ENCODE measurements around the gene CTNND2.

Gene CTNND2

DNA sequence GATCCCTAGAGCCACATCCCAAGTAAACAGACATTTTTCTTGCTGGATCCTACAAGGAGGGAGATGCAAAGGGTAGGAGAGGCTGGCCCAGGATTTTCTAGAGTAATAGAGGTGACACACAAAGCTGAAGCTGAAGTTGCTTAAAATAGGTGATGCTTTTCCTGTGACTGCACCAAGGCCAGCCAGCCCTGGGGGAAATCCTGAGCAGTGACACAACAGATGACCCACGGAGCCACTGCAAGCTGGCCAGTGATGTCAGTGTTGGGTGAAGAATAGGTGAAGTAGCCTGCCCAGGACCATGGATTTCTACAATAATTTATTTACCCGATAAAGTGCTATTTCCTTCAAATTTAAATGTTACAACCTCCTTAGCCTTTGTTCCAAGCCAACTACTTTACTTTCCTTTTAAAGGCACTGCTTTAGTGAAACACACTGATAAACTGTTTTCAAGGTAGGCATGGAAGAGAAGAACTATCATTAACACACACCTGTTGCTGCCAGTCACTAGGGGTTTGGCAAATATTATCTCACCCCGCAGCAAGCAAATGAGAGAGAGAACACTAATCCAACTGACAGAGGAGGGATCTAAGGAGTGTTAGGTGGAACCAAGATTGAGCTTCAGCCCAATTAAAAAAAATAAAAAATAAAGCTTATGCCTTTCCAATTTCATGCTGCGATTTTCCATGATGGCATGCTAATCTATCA is 123.5 kb downstream of the CTNND2 start:
- DNase-seq (ENCODE audit: low read depth in 3 of 3): no peak

DNA sequence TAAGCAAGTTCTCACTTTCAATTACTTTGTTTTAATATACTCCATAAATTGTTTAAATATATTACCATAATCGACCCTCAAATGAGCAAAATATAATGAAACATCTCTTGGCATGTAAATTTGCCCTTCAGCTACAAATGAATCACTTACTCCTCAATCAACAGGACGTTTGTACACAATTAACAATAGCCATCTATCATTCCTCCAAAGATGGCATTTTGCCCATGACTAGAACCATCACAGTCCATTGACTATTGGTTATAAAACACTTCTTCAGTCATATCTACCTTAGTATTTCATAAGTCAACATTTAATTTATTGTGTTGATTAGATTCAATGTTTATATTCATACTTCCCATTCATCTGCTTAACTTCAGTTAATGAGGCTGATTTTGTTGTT is 127.2 kb downstream of the CTNND2 start:
- no peak for DNase-seq (ENCODE audit: low read depth in 3 of 3)

DNA sequence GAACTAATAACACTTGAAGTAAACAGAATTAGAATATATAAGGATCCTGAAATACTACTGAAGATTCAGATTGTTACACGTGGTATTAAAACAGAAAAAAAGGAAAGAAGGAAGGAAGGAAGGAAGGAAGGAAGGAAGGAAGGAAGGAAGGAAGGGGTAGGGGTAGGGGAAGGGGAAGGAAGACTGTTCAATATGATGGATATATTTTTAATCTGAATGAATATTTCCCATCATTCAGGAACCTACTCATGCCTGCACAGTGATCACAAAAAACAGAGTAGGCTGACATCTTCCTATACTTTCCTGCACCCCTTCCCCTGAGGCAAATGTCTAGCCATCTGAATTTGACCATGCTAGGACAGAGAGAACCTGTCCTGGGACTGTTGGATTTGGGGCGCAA is 133.9 kb downstream of the CTNND2 start:
- DNase-seq (ENCODE audit: low read depth in 3 of 3): no peak

DNA sequence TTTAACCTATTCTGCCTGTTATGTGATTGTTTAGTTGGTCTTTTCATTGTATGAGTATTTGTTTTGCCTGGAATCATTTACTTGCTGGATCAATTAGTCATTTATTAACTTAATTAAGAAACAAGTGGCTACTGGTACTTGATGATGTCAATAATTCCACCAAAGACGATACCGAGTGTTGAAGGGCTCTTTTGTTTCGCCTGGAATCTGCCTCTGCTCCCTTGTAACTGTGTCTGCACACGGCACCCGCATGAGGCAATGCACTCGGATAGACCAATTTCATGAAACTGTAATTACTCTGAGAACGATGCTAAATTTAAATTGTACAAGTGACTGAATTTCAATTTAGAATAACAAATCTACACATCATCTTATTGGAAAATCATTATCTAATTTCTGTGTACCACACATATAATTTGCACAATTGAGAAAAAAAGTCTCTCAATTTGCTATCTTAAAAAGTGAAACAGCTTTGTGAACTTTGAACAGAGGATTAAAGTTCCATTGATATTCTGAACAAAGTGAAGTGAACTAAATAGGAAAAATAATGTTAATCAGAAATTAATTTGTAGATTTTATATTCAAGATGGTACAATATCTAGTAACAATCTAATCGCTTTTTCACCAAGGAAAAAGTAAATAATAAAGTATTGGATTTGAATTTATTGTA is 143.2 kb downstream of the CTNND2 start:
- no peak for DNase-seq (ENCODE audit: low read depth in 3 of 3)

DNA sequence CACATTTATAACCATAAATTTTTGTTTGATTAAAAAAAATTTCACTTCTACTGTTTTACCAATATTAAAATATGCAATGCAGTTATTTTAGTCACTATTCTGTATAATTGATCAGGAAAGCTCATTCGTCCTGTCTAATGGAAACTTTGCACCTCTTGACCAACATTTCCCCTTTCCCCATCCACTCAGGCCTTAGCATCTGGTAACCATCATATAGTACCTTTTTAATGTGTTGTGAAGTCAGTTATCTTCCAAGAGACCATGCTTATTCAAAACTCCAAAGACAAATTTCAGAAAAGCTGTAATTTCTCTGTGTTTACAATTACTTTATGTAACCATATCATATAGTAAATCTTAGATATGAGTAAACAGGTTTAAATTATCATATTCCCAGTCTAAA is 145.9 kb downstream of the CTNND2 start:
- no peak for DNase-seq (ENCODE audit: low read depth in 3 of 3)

DNA sequence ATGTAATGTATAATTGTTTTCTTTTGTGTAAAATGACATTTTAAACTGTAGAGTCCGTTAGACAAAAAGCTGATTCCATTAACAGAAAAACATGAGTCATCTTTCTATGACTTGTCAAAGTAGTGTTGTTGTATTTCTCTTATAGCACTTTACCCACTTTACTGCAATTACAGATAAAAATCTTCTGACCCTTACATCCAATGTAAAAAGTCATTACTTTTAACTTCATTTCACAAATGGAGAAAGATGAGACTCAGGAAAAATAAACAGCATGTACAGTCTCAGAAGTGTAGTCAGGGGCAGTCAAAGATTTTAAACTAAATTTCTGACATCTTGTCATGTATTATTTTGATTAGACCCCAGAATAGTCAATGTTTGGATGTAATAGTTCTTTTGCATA is 146.6 kb downstream of the CTNND2 start:
- no peak for DNase-seq (ENCODE audit: low read depth in 3 of 3)

DNA sequence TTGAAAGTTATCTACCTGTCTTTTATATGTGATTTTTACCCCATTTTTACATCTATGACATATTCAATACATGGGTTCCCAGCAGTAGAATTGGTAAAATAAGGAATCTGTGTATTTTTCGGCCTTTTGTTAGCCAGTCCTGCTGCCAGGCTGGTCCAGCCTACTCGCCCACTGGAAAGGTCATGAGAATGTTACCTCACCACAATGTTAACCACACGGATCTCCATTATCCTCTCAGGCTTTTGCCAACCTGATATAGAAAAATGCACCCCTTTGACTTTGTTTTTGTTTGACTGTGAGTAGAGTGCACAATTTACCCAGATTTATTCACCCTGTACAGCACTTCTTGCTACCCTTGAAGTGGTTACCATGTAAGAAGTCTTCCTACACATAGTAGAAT is 167.2 kb downstream of the CTNND2 start:
- DNase-seq (ENCODE audit: low read depth in 3 of 3): no peak

DNA sequence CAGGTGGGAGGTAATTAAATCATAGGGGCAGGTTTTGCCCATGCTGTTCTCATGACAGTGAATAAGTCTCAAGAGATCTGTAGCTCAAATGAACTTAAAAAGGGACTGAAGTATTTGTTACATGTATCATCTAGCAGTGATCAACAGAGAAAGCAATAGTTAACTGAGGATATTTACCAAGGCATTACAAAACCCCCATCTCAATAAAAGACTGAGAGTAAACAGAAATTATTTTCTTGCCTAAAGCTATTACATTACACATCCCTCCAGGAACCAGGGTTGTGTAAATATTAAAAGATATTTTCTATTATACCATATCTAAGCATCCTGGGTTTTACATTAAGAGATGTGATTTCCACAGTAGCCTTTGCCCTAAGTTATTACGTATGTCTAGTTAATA is 169.9 kb downstream of the CTNND2 start:
- no peak for DNase-seq (ENCODE audit: low read depth in 3 of 3)

DNA sequence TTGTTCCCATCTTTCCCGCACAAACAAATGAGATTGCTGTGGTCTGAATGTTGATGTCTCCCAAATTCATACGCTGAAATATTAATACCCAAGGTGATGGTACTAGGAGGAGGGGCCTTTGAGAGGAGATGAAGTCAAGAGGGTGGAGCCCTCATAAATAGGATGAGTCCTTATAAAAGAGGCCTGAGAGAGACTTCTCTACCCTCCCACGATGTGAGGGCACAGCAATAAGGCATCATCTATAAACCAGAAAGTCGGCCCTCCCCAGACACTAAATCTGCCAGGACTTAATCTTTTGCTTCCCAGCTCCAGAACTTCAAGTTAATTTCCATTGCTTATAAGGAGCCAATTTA is 170.4 kb downstream of the CTNND2 start:
- no peak for DNase-seq (ENCODE audit: low read depth in 3 of 3)

DNA sequence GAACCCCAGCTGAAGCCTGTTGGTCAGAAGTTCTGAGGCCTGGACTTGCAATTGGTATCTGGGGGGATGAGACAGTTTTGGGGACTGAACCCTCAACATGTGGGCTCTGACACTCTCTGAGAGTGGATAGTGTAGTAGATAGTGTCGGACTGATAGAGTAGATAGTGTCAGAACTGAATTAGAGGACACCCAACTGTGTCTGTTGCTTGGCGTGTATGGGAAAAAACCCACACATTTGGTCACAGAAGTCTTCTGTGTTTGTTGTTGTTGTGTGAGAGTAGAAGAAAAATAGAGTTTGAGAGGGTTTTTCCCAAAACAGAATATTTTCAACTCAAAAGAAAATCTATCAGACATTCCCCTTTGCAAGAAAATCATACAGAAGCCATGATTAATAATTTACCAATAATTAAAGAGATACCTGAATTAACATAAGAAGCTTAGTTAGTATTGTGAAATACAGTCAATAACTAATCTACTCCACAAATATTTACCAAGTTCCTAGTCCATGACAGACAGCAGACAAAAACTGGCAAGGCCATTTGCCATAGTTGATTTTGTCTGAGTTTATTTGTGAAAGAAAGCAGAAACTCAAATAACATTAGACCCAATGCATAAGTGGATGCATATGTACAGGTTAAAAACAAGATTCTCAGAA is 170.9 kb downstream of the CTNND2 start:
- DNase-seq (ENCODE audit: low read depth in 3 of 3): no peak

DNA sequence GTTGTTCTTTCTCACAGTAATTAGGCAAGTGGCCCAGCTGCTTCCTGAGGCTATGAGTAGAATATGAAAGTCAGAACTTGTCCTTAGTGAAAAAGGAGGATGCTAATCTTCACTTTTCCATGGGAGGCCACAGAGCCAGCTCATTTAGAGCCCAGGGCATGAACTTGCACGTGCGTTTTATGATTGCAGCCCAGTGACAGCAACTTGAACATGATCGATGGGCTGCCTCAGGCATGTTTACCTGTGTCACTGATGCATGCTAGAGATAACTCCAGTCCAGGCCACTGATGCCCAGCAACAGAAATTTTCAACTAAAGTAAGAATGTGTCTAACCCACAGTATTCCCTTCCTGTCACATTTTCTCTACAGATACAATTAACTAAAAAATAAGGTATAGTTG is 179.3 kb downstream of the CTNND2 start:
- no peak for DNase-seq (ENCODE audit: low read depth in 3 of 3)

DNA sequence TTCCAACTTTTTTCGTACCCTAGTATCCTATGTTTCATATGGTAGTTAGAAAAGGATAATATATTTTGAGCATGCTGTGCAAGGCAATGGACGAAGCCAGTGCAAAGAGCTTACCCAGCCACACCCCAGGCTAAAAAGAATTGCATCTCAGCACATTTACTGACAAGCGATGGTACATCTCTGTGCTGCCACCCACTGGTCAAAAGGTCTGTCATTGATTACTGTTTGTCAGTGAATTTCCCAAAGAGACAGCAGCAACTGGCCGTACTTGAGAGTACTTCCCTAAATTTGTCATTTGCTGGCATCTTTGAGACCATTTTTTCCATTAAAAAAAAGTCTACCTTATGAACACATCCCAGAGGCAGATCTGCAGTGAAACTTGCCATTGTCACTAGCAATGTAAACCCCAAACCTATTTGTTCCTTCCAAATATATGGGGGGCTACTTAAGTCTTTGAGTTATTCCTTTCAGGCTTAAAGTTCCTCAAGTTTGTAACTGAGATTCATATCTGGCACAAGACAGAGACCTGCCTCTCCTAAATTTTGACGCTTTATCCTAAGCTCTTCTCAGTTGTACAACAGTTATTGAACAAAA is 184.3 kb downstream of the CTNND2 start:
- DNase-seq (ENCODE audit: low read depth in 3 of 3): peak in 1 of 3 experiments; percentile 2

DNA sequence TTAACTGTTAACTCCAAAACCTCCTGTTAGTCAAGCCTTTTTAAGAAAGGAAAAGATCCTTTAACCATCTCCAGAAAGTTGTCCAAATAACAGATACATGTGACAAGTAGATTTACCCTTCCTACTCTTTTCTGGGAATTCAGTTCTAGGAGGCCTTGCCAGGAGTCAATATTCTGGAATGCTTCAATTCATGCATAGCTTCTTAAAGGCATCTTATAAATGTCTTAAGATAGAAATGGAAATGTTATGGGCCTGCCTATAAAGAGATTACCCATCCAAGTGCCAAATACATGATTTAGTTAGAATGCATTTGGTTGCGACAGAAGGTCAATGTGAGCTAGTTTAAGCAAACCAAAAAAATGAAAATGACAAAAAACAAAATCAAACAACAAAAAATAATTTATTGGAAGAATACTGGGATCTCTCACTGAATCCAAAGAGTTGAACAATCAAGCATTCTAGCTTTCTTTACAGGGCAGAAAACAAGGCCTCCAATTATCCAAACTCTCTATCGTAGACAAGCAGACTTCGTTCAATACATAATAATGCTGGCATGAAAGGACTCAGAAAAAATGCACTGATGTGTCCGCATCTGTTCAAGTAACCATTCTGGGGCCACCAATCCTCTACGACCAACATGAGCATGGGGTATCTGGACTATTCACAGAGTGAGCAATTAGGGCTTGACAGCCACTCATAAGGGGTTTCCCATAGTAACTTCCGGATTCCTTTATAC is 188.6 kb downstream of the CTNND2 start:
- DNase-seq (ENCODE audit: low read depth in 3 of 3): no peak

DNA sequence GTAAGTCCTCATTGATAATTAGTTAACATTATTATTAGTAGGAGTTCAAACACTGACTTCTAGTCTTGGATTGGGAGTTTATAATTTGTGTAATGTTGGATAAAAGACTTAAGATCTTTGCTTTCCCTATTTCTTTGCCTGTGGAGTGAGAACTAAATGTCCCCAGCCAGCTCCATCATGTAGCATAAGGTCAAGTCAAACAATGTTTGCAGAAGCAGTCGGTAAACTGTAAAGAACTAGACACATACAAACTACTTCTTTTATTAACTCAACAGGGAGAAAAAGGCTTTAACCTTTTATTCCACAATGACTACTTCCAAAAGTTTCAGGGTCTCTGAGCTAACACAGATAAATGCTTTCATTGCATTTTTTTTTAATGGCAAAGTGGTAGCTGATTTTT is 192.3 kb downstream of the CTNND2 start:
- no peak for DNase-seq (ENCODE audit: low read depth in 3 of 3)

DNA sequence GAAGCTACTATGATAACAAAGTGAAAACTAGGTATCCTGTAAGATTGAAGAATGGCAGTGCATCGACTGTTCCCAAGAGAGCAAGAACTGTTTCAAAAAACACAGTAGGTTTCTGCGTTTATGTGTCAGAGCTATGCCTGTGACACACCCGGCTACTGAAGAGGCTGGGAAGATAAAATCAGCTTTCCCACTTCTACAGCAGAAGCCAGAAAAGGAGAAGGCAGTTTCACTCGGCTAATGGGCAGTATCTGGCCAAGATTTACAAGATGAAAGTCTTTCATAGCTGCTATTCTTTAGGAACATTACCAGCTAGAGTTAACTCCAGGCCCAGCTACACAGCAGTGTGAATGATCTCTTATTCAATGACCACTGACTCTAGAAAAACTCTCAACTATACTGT is 195.2 kb downstream of the CTNND2 start:
- no peak for DNase-seq (ENCODE audit: low read depth in 3 of 3)

DNA sequence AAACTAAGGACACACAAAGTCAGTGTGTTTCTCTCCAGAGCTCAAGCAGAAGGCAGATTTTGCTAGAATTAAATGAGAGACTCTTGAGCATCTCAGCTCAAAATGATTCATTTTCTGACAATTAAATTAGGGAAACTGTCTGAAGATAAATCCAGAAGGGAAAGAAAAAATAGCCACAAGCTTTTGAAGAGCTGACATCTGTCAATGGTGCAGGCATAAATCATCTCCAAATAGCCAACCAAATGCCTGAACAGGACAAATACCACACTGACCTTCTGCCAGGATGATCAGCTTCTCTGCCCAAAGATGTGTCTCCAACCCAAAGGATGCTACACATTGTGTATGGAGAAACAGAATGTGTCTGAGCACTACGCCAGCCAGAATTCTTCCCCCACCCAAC is 199.3 kb downstream of the CTNND2 start:
- no peak for DNase-seq (ENCODE audit: low read depth in 3 of 3)

DNA sequence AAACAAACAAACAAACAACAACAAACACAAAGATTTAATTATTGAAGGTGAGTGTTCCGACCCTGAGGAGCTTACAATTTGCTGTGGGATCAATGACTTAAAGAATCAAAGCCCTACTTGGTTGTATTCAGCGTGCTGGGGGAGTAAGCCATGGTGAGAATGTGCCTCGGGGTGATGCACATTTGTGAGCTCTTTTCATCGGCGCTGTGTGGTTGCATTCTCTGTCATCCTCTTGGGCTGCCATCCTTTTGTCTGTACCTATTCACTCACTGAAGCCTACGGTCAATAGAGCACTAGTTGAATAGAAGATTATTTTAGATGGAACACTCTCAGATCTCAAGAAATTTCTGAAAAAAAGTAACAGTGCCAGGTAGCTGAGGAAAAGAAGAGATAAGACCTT is 203.9 kb downstream of the CTNND2 start:
- no peak for DNase-seq (ENCODE audit: low read depth in 3 of 3)

DNA sequence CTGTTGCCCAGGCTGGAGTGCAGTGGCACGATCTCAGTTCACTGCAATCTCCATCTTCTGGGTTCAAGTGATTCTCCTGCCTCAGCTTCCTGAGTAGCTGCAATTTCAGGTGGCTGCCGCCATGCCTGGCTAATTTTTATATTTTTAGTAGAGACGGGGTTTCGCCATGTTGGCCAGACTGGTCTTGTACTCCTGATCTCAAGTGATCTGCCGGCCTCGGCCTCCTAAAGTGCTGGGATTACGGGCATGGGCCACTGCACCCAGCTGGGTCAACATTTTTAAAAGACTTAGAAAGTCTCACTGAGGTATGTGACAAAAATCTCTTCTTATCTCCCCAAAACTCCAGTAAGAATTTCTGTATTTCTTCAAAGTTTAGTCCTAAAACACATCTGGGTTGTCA is 211.6 kb downstream of the CTNND2 start:
- DNase-seq (ENCODE audit: low read depth in 3 of 3): no peak

DNA sequence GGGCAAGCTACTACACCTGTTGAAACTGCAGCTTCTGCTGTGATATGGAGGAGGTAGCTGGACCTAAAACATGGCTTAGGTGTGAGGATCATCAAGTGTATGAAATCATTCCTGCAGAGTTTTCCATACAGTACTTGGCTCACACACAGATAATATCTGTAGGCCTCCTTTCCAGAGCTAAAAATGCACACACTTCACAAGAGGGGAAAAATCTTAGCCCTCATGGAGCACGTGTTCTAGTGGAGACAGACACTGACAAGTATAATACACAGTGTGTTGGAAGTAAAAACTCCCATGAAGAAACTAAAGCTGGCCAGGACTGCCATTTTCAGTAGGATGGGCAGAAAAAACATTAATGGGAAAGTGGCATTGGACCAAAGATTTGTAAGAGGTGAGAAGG is 216.7 kb downstream of the CTNND2 start:
- no peak for DNase-seq (ENCODE audit: low read depth in 3 of 3)

DNA sequence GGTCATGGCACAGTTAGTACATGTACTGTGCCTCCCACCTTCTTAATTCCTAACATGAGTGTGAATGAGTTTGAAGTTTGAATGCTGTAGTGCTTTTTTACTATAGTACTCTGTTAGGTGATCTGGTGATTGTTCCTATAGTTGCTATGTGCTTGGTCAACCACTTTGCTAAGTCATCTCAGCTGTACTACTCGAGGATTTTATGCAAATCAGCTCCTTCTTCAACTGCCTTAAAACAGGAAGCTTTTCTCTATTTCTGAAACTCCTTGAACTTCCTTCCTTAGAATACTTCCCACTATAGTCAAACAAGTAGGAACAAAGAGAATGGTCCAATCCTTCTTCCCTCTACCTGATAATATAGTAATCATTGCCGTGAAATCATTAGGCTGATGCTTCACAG is 219.6 kb downstream of the CTNND2 start:
- no peak for DNase-seq (ENCODE audit: low read depth in 3 of 3)

DNA sequence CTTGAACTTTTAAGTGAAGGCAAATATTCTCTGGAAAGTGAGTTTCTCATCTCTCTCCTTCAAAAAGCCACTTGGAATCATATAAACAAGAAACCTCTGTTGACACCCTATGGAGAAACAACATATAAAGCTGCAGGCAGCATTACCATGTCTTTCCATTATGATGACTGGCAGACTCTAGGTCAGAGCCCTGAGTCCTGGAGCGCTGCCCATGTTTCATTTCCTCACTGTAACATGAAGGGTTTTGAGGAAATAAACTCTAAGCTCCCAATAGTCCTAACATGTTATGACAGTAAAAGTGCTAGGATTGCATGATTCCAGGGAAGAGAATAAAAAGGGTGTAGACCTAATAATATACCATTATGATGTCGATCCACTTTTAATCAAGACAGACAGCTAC is 220.6 kb downstream of the CTNND2 start:
- DNase-seq (ENCODE audit: low read depth in 3 of 3): no peak

DNA sequence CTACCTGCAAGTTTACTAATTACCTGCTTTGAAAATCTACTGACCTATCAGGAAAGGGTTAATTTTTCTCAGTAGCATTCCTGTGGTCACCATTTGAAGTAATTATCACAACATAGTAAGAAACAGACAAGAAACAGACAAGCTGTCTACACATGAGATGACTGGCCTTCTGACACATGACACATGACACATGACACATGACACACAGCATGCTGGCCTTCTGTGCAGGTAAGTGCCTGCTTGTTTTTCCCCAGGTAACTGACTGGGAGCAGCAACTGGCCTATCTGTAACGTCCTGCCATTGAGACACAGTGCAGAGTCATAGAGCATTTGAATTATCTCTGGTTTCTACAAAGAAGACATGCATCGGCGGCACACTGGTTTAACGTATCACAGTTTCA is 222.4 kb downstream of the CTNND2 start:
- no peak for DNase-seq (ENCODE audit: low read depth in 3 of 3)

Measured in stimulated activated CD4-positive, alpha-beta T cell treated with anti-CD3 and anti-CD28 coated beads, TNF-alpha, amount 100 ng/mL, for 24 hours (primary cell).